CD4-positive, CD25-positive, alpha-beta regulatory T cell (primary cell): Measurements from ENCODE around the gene QRFPR. TPM values are rescaled to one million over a fixed set of nuclear protein-coding genes. Genes with fewer than 3 reads are reported as not detected.
A peak's percentile ranks its signal among the peaks of the same experiment; 100 is the strongest.

Experiments
- ATAC-seq, 2 donors: fragments of 150-1000 bp; cut with Tn5 transposase; one replicate each; pipeline ENCODE4 v1.10.0; 2021; ENCODE audit warnings: low read depth in 2 of 2, moderate number of reproducible peaks in 2 of 2, moderate library complexity in 1 of 2
- DNase-seq, 3 donors: peaks; one replicate each; pipeline versions ENCODE4 v3.0.0 to v3.0.0-alpha.2; 2012 to 2022; ENCODE audit warnings: mixed read lengths in 1 of 3
- H3K27ac ChIP-seq: one replicate; pipeline ENCODE4 v1.7.0; 2013; ENCODE audit warnings: mild to moderate bottlenecking, low read length; ENCODE audit not compliant: insufficient read depth, poor library complexity, severe bottlenecking
- H3K27me3 ChIP-seq: one replicate; pipeline ENCODE4 v1.7.0; 2013; ENCODE audit warnings: low read length; ENCODE audit not compliant: control insufficient read depth, insufficient read depth
- H3K36me3 ChIP-seq: one replicate; pipeline ENCODE4 v1.7.0; 2013; ENCODE audit warnings: mild to moderate bottlenecking, low read length, moderate library complexity; ENCODE audit not compliant: control insufficient read depth, insufficient read depth
- H3K4me1 ChIP-seq: 2 replicates; pipeline ENCODE4 v1.7.0; 2013; ENCODE audit warnings: mild to moderate bottlenecking, low read length; ENCODE audit not compliant: insufficient read depth, control insufficient read depth, poor library complexity, severe bottlenecking
- H3K4me3 ChIP-seq: one replicate; pipeline ENCODE4 v1.7.0; 2013; ENCODE audit warnings: low read depth, mild to moderate bottlenecking, low read length, moderate library complexity
- H3K9me3 ChIP-seq, 2 experiments: 1 replicate in 1 of 2; 2 replicates in 1 of 2; pipeline ENCODE4 v1.7.0; 2013; ENCODE audit warnings: low read length in 2 of 2, mild to moderate bottlenecking in 1 of 2, moderate library complexity in 1 of 2; ENCODE audit not compliant: control insufficient read depth in 2 of 2
- H3K27ac Mint-ChIP-seq, 3 donors: one replicate each; pipeline ENCODE4 v1.8.0; 2020 to 2022; ENCODE audit warnings: mild to moderate bottlenecking in 3 of 3, mixed read lengths in 3 of 3, moderate library complexity in 2 of 3
- H3K27me3 Mint-ChIP-seq: one replicate; pipeline ENCODE4 v1.8.0; 2022; ENCODE audit warnings: mild to moderate bottlenecking, mixed read lengths
- H3K36me3 Mint-ChIP-seq: one replicate; pipeline ENCODE4 v1.8.0; 2020; ENCODE audit warnings: mixed read lengths
- H3K4me1 Mint-ChIP-seq, 4 donors: one replicate each; pipeline ENCODE4 v1.8.0; 2020 to 2022; ENCODE audit warnings: mixed read lengths in 4 of 4, mild to moderate bottlenecking in 1 of 4
- H3K4me3 Mint-ChIP-seq, 4 donors: one replicate each; pipeline ENCODE4 v1.8.0; 2020 to 2022; ENCODE audit warnings: mild to moderate bottlenecking in 4 of 4, mixed read lengths in 4 of 4, moderate library complexity in 3 of 4
- H3K9me3 Mint-ChIP-seq, 7 donors: one replicate each; pipeline ENCODE4 v1.8.0; 2020 to 2022; ENCODE audit warnings: mixed read lengths in 7 of 7, mild to moderate bottlenecking in 3 of 7, moderate library complexity in 2 of 7
- polyA plus RNA-seq, 4 donors: library from polyadenylated mRNA; unstranded; fragments of 300-500 nt; fragmentation: Illumina TruSeq; gene quantifications; one replicate each; pipeline ENCODE4 v1.2.3, GENCODE V29; 2021
- total RNA-seq: library from RNA; stranded (reverse); gene quantifications from one replicate; pipeline ENCODE4 v1.2.3, GENCODE V29; 2022

QRFPR gene
- total and polyA plus RNA-seq, 5 donors from 2014 or later, result not detected

GRCh38 chr4:121373841-121374240, 7.0 kb downstream of the QRFPR start:
- H3K27me3 Mint-ChIP-seq, result peaks cover 33% of the 10 kb centered on the region

GRCh38 chr4:121370729-121371325, 10.0 kb downstream of the QRFPR start:
- Mint-ChIP-seq H3K27me3 (peaks cover 14% of the 10 kb centered on the region), H3K36me3 (no peaks in the 10 kb centered on the region), H3K4me3 (no peak overlapping the region), H3K27ac (no peak overlapping the region), H3K4me1 (no peaks in the 10 kb centered on the region), H3K9me3 (no peaks in the 10 kb centered on the region)
- ATAC-seq (no peak), DNase-seq (peak in 2 of 3 donors; percentile 26 to 37)
- H3K4me3 ChIP-seq, result no peak overlapping the region
- H3K36me3 ChIP-seq, result no peaks in the 10 kb centered on the region
- H3K27ac ChIP-seq, result no peak overlapping the region
- no peaks in the 10 kb centered on the region for H3K9me3 ChIP-seq
- peaks cover 7% of the 10 kb centered on the region for H3K27me3 ChIP-seq
- no peaks in the 10 kb centered on the region for H3K4me1 ChIP-seq

More at GRCh38 chr4:121373841-121374240, 7.0 kb downstream of the QRFPR start:
- Mint-ChIP-seq H3K27ac (no peak overlapping the region), H3K4me1 (no peaks in the 10 kb centered on the region), H3K36me3 (no peaks in the 10 kb centered on the region), H3K4me3 (no peak overlapping the region), H3K9me3 (no peaks in the 10 kb centered on the region)
- Histone ChIP-seq H3K36me3 (no peaks in the 10 kb centered on the region), H3K27me3 (peaks cover 16% of the 10 kb centered on the region), H3K27ac (no peak overlapping the region), H3K4me1 (no peaks in the 10 kb centered on the region), H3K4me3 (no peak overlapping the region), H3K9me3 (no peaks in the 10 kb centered on the region)
- ATAC-seq (no peak), DNase-seq (no peak)

GRCh38 chr4:121360495-121360894, 20.3 kb downstream of the QRFPR start:
- H3K27me3 Mint-ChIP-seq, result peaks cover 44% of the 10 kb centered on the region

GRCh38 chr4:121358473-121358872, 22.3 kb downstream of the QRFPR start:
- ATAC-seq (no peak), DNase-seq (no peak)
- Histone ChIP-seq H3K36me3 (no peaks in the 10 kb centered on the region), H3K27ac (no peak overlapping the region), H3K27me3 (peaks cover 15% of the 10 kb centered on the region), H3K4me3 (no peak overlapping the region), H3K4me1 (no peaks in the 10 kb centered on the region), H3K9me3 (no peaks in the 10 kb centered on the region)
- Mint-ChIP-seq H3K4me1 (no peaks in the 10 kb centered on the region), H3K27me3 (peaks cover 50% of the 10 kb centered on the region), H3K9me3 (peaks cover 0 to 15% (median 2%) of the 10 kb centered on the region in 7 donors), H3K4me3 (no peak overlapping the region), H3K27ac (no peak overlapping the region), H3K36me3 (no peaks in the 10 kb centered on the region)

More at GRCh38 chr4:121360495-121360894, 20.3 kb downstream of the QRFPR start:
- DNase-seq (no peak), ATAC-seq (no peak)
- peaks cover 0 to 2% (median 0%) of the 10 kb centered on the region in 7 donors for H3K9me3 Mint-ChIP-seq
- H3K36me3 Mint-ChIP-seq, result no peaks in the 10 kb centered on the region
- Histone ChIP-seq H3K36me3 (no peaks in the 10 kb centered on the region), H3K27me3 (peaks cover 14% of the 10 kb centered on the region), H3K4me1 (no peaks in the 10 kb centered on the region), H3K4me3 (no peak overlapping the region), H3K27ac (no peak overlapping the region), H3K9me3 (no peaks in the 10 kb centered on the region)
- no peak overlapping the region for H3K4me3 Mint-ChIP-seq
- H3K27ac Mint-ChIP-seq, result no peak overlapping the region
- no peaks in the 10 kb centered on the region for H3K4me1 Mint-ChIP-seq

GRCh38 chr4:121353213-121353612, 27.6 kb downstream of the QRFPR start:
- H3K4me1 ChIP-seq, result no peaks in the 10 kb centered on the region
- no peaks in the 10 kb centered on the region for H3K36me3 ChIP-seq
- no peaks in the 10 kb centered on the region for H3K9me3 ChIP-seq
- Mint-ChIP-seq H3K4me3 (no peak overlapping the region), H3K27ac (no peak overlapping the region), H3K27me3 (peaks cover 52% of the 10 kb centered on the region), H3K4me1 (no peaks in the 10 kb centered on the region), H3K9me3 (peaks cover 0 to 15% (median 3%) of the 10 kb centered on the region in 7 donors), H3K36me3 (no peaks in the 10 kb centered on the region)
- H3K4me3 ChIP-seq, result no peak overlapping the region
- H3K27me3 ChIP-seq, result peaks cover 18% of the 10 kb centered on the region
- no peak for DNase-seq
- H3K27ac ChIP-seq, result no peak overlapping the region
- no peak for ATAC-seq

- DNase-seq (no peak), ATAC-seq (no peak)
- Histone ChIP-seq H3K27me3 (peaks cover 19% of the 10 kb centered on the region), H3K9me3 (no peaks in the 10 kb centered on the region), H3K4me1 (no peaks in the 10 kb centered on the region), H3K27ac (no peak overlapping the region), H3K4me3 (no peak overlapping the region), H3K36me3 (no peaks in the 10 kb centered on the region)
- Mint-ChIP-seq H3K9me3 (peaks cover 0 to 3% (median 0%) of the 10 kb centered on the region in 7 donors), H3K4me3 (no peak overlapping the region), H3K4me1 (no peaks in the 10 kb centered on the region), H3K36me3 (no peaks in the 10 kb centered on the region), H3K27ac (no peak overlapping the region), H3K27me3 (peaks cover 42% of the 10 kb centered on the region)
Measured at GRCh38 chr4:121344098-121344497, 36.7 kb downstream of the QRFPR start.

GRCh38 chr4:121340247-121340646, 40.6 kb downstream of the QRFPR start:
- H3K27me3 Mint-ChIP-seq, result peaks cover 39% of the 10 kb centered on the region
- ATAC-seq, result no peak
- peaks cover 0 to 3% (median 0%) of the 10 kb centered on the region in 7 donors for H3K9me3 Mint-ChIP-seq
- no peak overlapping the region for H3K4me3 Mint-ChIP-seq
- DNase-seq, result no peak
- Histone ChIP-seq H3K4me1 (no peaks in the 10 kb centered on the region), H3K27me3 (peaks cover 12% of the 10 kb centered on the region), H3K36me3 (no peaks in the 10 kb centered on the region), H3K9me3 (no peaks in the 10 kb centered on the region), H3K27ac (no peak overlapping the region), H3K4me3 (no peak overlapping the region)
- H3K4me1 Mint-ChIP-seq, result no peaks in the 10 kb centered on the region
- no peaks in the 10 kb centered on the region for H3K36me3 Mint-ChIP-seq
- no peak overlapping the region for H3K27ac Mint-ChIP-seq

- peak overlapping the region in 1 of 3 donors; percentile 57 for H3K27ac Mint-ChIP-seq
Measured at GRCh38 chr4:121339824-121340223, 41.0 kb downstream of the QRFPR start.

More at GRCh38 chr4:121339824-121340223, 41.0 kb downstream of the QRFPR start:
- Histone ChIP-seq H3K4me3 (no peak overlapping the region), H3K27me3 (peaks cover 8% of the 10 kb centered on the region), H3K36me3 (no peaks in the 10 kb centered on the region), H3K4me1 (no peaks in the 10 kb centered on the region), H3K9me3 (no peaks in the 10 kb centered on the region), H3K27ac (no peak overlapping the region)
- H3K4me3 Mint-ChIP-seq, result no peak overlapping the region
- H3K36me3 Mint-ChIP-seq, result no peaks in the 10 kb centered on the region
- H3K27me3 Mint-ChIP-seq, result peaks cover 35% of the 10 kb centered on the region
- ATAC-seq, result no peak
- DNase-seq, result no peak
- H3K9me3 Mint-ChIP-seq, result peaks cover 0 to 3% (median 0%) of the 10 kb centered on the region in 7 donors
- no peaks in the 10 kb centered on the region for H3K4me1 Mint-ChIP-seq
